Choroid plexus epithelial cell (primary cell): ENCODE data around the gene SLA2.

Experiments
- DNase-seq: peaks from one replicate; pipeline ENCODE4 v3.0.0-alpha.2; 2010; ENCODE audit warnings: low read depth
- H3K4me3 ChIP-seq: 2 replicates; pipeline ENCODE4 v1.5.1; 2011; ENCODE audit warnings: low read depth, mild to moderate bottlenecking, control low read depth, low read length, moderate library complexity
- CTCF ChIP-seq: conservative IDR thresholded peaks from 2 replicates; pipeline ENCODE4 v1.5.1; 2011; ENCODE audit warnings: low read depth, mild to moderate bottlenecking, control low read depth, inconsistent platforms, low read length, moderate library complexity

The SLA2 gene

DNA sequence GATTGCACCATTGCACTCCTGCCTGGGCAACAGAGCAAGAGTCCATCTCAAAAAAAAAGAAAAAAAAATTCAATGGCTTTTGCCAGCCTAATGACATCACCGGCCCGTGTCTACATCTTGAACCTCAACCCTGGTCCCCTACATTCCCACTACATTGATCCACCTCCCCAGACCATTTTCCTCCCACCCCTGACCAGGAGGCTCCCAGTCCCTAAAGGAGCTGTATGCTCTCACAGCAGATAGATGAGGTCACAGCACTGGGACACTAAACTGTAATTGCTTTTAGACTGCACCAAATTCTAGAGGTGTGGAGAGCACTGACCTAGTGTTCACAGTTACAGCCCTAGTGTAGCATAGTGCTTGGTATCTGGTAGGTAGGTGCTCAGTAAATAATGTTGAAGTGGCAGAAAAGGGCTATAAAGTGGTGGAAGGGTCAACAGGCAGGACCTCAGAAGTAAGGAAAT is 61.9 kb downstream of the SLA2 start:
- DNase-seq: no peak
- no peak for TF ChIP-seq CTCF
- H3K4me3 ChIP-seq: no peak overlapping the region

DNA sequence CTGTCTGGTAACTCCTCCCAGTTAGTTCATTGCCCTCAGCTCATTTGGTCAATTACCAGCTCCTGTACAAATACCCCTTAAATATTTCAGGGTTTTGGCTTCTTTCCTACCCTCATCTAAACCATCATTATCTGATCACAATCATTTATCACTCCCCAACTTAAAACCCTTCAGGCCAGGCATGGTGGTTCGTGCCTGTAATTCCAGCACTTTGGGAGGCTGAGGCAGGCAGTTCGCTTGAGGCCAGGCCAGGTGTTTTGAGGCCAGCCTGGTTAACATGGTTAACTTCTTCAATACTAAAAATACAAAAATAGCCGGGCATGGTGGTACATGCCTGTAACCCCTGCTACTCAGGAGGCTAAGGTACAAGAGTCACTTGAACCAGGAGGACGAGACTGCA is 63.2 kb downstream of the SLA2 start:
- TF ChIP-seq CTCF: no peak
- DNase-seq: no peak
- H3K4me3 ChIP-seq: no peak overlapping the region

DNA sequence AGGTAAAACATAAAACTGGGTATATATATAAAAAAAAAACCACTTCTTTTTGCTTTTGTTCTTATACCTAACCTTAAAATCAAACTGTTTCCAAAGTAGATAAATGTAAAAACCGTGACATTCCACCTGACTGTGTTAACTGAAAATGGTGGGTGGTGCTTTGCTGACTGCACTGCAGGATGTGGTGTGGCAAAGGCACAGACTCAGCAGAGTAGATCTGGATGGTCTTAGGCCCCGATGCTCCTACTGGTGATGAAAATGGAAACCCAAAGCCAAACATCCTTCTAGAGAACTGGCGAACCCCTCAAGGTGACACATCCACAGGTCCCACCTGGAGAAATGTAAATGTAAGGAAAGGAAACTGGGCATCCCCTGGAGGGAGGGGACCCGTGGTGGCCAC is 63.7 kb downstream of the SLA2 start:
- DNase-seq: no peak
- H3K4me3 ChIP-seq: no peak overlapping the region
- TF ChIP-seq CTCF: no peak

GRCh38 chr20:36579996-36580545 is 65.9 kb downstream of the SLA2 start:
- TF ChIP-seq CTCF: no peak
- DNase-seq: peak; percentile 68
- H3K4me3 ChIP-seq: no peak overlapping the region

DNA sequence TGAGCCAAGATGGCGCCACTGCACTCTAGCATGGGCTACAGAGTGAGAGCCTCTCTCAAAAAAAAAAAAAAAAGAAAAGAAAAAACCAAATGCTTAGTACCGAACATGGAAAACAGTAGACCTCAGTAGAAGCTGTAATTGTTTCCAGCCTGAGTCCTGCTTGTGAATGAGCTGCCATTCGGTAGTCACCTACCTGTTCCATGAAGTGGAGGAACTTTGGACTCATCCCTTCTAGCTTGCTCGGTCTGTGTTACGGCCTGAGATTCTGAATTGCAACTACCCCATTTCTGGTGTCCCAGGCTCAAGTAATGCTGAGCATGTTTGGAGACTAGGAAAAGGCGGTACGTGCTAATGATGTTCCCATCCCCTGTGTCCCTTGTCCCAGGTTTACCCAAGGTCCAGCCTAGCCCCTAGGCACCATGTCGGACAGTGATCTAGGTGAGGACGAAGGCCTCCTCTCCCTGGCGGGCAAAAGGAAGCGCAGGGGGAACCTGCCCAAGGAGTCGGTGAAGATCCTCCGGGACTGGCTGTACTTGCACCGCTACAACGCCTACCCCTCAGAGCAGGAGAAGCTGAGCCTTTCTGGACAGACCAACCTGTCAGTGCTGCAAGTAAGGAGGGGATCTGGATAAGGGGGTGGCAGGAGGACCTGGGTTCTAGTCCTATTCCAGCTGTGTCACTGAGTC is 67.5 kb downstream of the SLA2 start:
- no peak for DNase-seq
- TF ChIP-seq CTCF: no peak
- H3K4me3 ChIP-seq: no peak overlapping the region

GRCh38 chr20:36576081-36576445 is 69.9 kb downstream of the SLA2 start:
- no peak for TF ChIP-seq CTCF
- no peak for DNase-seq
- no peak overlapping the region for H3K4me3 ChIP-seq

- peak overlapping the region; percentile 71 for H3K4me3 ChIP-seq
- no peak for TF ChIP-seq CTCF
- DNase-seq: peak; percentile 47
These were observed 71.4 kb downstream of the SLA2 start for GRCh38 chr20:36574366-36575135.
